HepG2 (cell line): Measurements from ENCODE around the gene ANO9. TPM values are rescaled to one million over a fixed set of nuclear protein-coding genes. Genes with fewer than 3 reads are reported as not detected.

ENCODE experiments used
- FOSL2 ChIP-seq: sonication (generic); formaldehyde crosslinking; IDR thresholded peaks from 2 replicates; pipeline ENCODE4 v1.4.0; 2020; ENCODE audit warnings: missing genetic modification reagents
- FOXK1 ChIP-seq: sonication (generic); formaldehyde crosslinking; IDR thresholded peaks from 2 replicates; pipeline ENCODE4 v1.4.0; 2020; ENCODE audit warnings: low read depth, missing genetic modification reagents, borderline replicate concordance
- FOXP4 ChIP-seq: sonication (generic); formaldehyde crosslinking; IDR thresholded peaks from 2 replicates; pipeline ENCODE4 v1.4.0; 2020; ENCODE audit warnings: missing genetic modification reagents
- GATA4 ChIP-seq: sonication (generic); IDR thresholded peaks from 2 replicates; pipeline ENCODE4 v1.6.1; 2016; ENCODE audit warnings: antibody characterized with exemption, low read depth, borderline replicate concordance
- HOMEZ ChIP-seq: IDR thresholded peaks from 2 replicates; pipeline ENCODE4 v1.6.1; 2016; ENCODE audit warnings: low read depth
- KDM1A ChIP-seq: IDR thresholded peaks from 2 replicates; pipeline ENCODE4 v1.6.1; 2016; ENCODE audit warnings: missing compliant biosample characterization
- MAFK ChIP-seq, 2 experiments: IDR thresholded peaks in 1 of 2; conservative IDR thresholded peaks in 1 of 2; 2 replicates each; pipeline ENCODE4 v1.6.1; 2011; ENCODE audit warnings: improper control_type of control experiment in 2 of 2, low read length in 2 of 2
- RELA ChIP-seq: sonication (generic); formaldehyde crosslinking; IDR thresholded peaks from 2 replicates; pipeline ENCODE4 v1.4.0; 2020; ENCODE audit warnings: missing genetic modification reagents
- STAG1 ChIP-seq: sonication (generic); formaldehyde crosslinking; IDR thresholded peaks from 2 replicates; pipeline ENCODE4 v1.4.0; 2020; ENCODE audit warnings: missing genetic modification reagents
- TARDBP ChIP-seq: sonication (generic); formaldehyde crosslinking; IDR thresholded peaks from 2 replicates; pipeline ENCODE4 v1.8.0; 2022; ENCODE audit warnings: mild to moderate bottlenecking, missing genetic modification reagents
- TBL1XR1 ChIP-seq: fragments of 150-350 bp; IDR thresholded peaks from 2 replicates; pipeline ENCODE4 v1.6.1; 2014; ENCODE audit warnings: borderline replicate concordance, low read length; ENCODE audit not compliant: partially characterized antibody
- TERF1 ChIP-seq: sonication (generic); formaldehyde crosslinking; IDR thresholded peaks from 2 replicates; pipeline ENCODE4 v1.8.0; 2022; ENCODE audit warnings: mild to moderate bottlenecking, missing genetic modification reagents, moderate library complexity
- TFDP1 ChIP-seq: IDR thresholded peaks from 2 replicates; pipeline ENCODE4 v1.6.1; 2016; ENCODE audit warnings: missing compliant biosample characterization, missing genetic modification reagents, borderline replicate concordance
- TIGD3 ChIP-seq: sonication (generic); formaldehyde crosslinking; IDR thresholded peaks from 2 replicates; pipeline ENCODE4 v1.5.1; 2020; ENCODE audit warnings: mild to moderate bottlenecking, missing genetic modification reagents, borderline replicate concordance
- ZIK1 ChIP-seq: sonication (generic); formaldehyde crosslinking; IDR thresholded peaks from 2 replicates; pipeline ENCODE4 v1.5.0; 2020; ENCODE audit warnings: mild to moderate bottlenecking, low read depth, missing genetic modification reagents, borderline replicate concordance
- ZNF121 ChIP-seq: sonication (generic); formaldehyde crosslinking; IDR thresholded peaks from 2 replicates; pipeline ENCODE4 v1.5.0; 2020; ENCODE audit warnings: mild to moderate bottlenecking, missing genetic modification reagents
- ZNF234 ChIP-seq: sonication (generic); formaldehyde crosslinking; conservative IDR thresholded peaks from 2 replicates; pipeline ENCODE4 v1.5.1; 2020; ENCODE audit warnings: mild to moderate bottlenecking, missing genetic modification reagents
- ZNF333 ChIP-seq: sonication (generic); formaldehyde crosslinking; IDR thresholded peaks from 2 replicates; pipeline ENCODE4 v1.4.0; 2020; ENCODE audit warnings: mild to moderate bottlenecking, missing genetic modification reagents, borderline replicate concordance
- ZNF414 ChIP-seq: sonication (generic); formaldehyde crosslinking; IDR thresholded peaks from 2 replicates; pipeline ENCODE4 v1.5.0; 2020; ENCODE audit warnings: missing genetic modification reagents
- ZNF660 ChIP-seq: sonication (generic); formaldehyde crosslinking; IDR thresholded peaks from 2 replicates; pipeline ENCODE4 v1.5.1; 2020; ENCODE audit warnings: mild to moderate bottlenecking, low read depth, missing genetic modification reagents, borderline replicate concordance
- polyA plus RNA-seq, 8 experiments: library from polyadenylated mRNA; depleted of rRNA in 3 of 8; stranded (reverse) in 7 of 8; unstranded in 1 of 8; fragments of >200 nt; fragmentation: Illumina TruSeq in 4 of 8; extraction: Trizol in 4 of 8; gene quantifications; 2 replicates each; pipeline versions ENCODE4 v1.2.1 to v1.2.3, GENCODE V29; 2011 to 2016; ENCODE audit warnings: low read depth in 4 of 8, missing spikeins in 1 of 8, mixed read lengths in 1 of 8; ENCODE audit not compliant: insufficient read depth in 1 of 8
- total RNA-seq, 5 experiments: library from RNA; depleted of rRNA; stranded (reverse); fragments of >200 nt; fragmentation: Illumina TruSeq; extraction: Trizol; gene quantifications; 2 replicates each; pipeline ENCODE4 v1.2.3, GENCODE V29; 2016; ENCODE audit warnings: low read depth in 1 of 5

ANO9 gene
- total and polyA plus RNA-seq, 2 of the 13 experiments (the other 11 are each of a cell fraction or from before 2014, with no cell fraction given) = 8.9 to 14.3 TPM

GRCh38 chr11:449889-450808 lies 8.3 kb upstream of the ANO9 start, which contains the start of gene PTDSS2 (continued):
- TF ChIP-seq TFDP1 (peak; percentile 82), ZNF234 (0 out of 2 replicates have a peak, but pooled peaks have one; percentile 30), ZNF333 (CRISPR knock-in tag) (peak; percentile 47; the same call in 1 of the 2 replicates), STAG1 (CRISPR knock-in tag) (no peak), ZNF121 (CRISPR knock-in tag) (peak; percentile 50; the same call in 1 of the 2 replicates), KDM1A (CRISPR knock-in tag) (no peak), FOSL2 (peak; percentile 48), TBL1XR1 (peak; percentile 77), GATA4 (no peak), TARDBP (CRISPR knock-in tag) (peak; percentile 75), ZNF414 (peak; percentile 84), TIGD3 (CRISPR knock-in tag) (no peak), FOXP4 (peak; percentile 53; the same call in 1 of the 2 replicates), TERF1 (no peak; the same call in 1 of the 2 replicates), HOMEZ (CRISPR knock-in tag) (0 out of 2 replicates have a peak, but pooled peaks have one; percentile 9), ZIK1 (CRISPR knock-in tag) (peak; percentile 84), MAFK (conservative IDR thresholded peaks at IDR 0.05 in 1 of 2, IDR thresholded peaks at IDR 0.05 in 1 of 2; ENCODE audit: low read length in 2 of 2) (no peak), FOXK1 (CRISPR knock-in tag) (peak; percentile 85), RELA (peak; percentile 59; the same call in 1 of the 2 replicates), ZNF660 (CRISPR knock-in tag) (no peak)
